Brain microvascular endothelial cell (primary cell): ENCODE data around the gene BMP8B.
A peak's percentile ranks its signal among the peaks of the same experiment; 100 is the strongest.

Experiments
- DNase-seq: peaks from one replicate; pipeline ENCODE4 v3.0.0-alpha.2; 2020
- H3K27ac ChIP-seq: fragments of 250-450 bp; sonication (Bioruptor Pico); 2 replicates; pipeline ENCODE4 v1.5.1; 2020; ENCODE audit warnings: mild to moderate bottlenecking, moderate library complexity
- H3K27me3 ChIP-seq: fragments of 250-450 bp; sonication (Bioruptor Pico); replicated peaks from 2 replicates; pipeline ENCODE4 v1.5.1; 2020; ENCODE audit warnings: mild to moderate bottlenecking
- H3K36me3 ChIP-seq: fragments of 250-450 bp; sonication (Bioruptor Pico); replicated peaks from 2 replicates; pipeline ENCODE4 v1.5.1; 2020; ENCODE audit warnings: mild to moderate bottlenecking
- H3K4me3 ChIP-seq: 2 replicates; pipeline ENCODE4 v1.5.1; 2011; ENCODE audit warnings: low read depth, mild to moderate bottlenecking, control low read depth, low read length, moderate library complexity
- CTCF ChIP-seq: IDR thresholded peaks from 2 replicates; pipeline ENCODE4 v1.5.1; 2011; ENCODE audit warnings: low read depth, mild to moderate bottlenecking, moderate library complexity, low read length, control low read depth, inconsistent platforms; ENCODE audit errors: missing control alignments
- in situ Hi-C: cut with HindIII; loops from 2 replicates; pipeline ENCODE4 v1.10.0; 2017; ENCODE audit warnings: low sequenced_read_pairs, low pct_ligation_motif_present

BMP8B gene

GRCh38 chr1:39737546-39738169 lies 51.0 kb downstream of the BMP8B start:
- in situ Hi-C loops, result no loop called here
- Histone ChIP-seq H3K27me3 (peaks cover 12% of the 10 kb centered on the region), H3K4me3 (no peak overlapping the region), H3K36me3 (peaks cover 5% of the 10 kb centered on the region), H3K27ac (peak overlapping the region; percentile 45)
- TF ChIP-seq CTCF, result no peak
- DNase-seq, result peak; percentile 96

- no peak for TF ChIP-seq CTCF
- peaks cover 13% of the 10 kb centered on the region for H3K27me3 ChIP-seq
- H3K4me3 ChIP-seq, result no peak overlapping the region
- H3K27ac ChIP-seq, result no peak overlapping the region
- in situ Hi-C loops, result no loop called here
- no peaks in the 10 kb centered on the region for H3K36me3 ChIP-seq
- DNase-seq, result no peak
These were observed 52.9 kb downstream of the BMP8B start for GRCh38 chr1:39735731-39736130.

- Histone ChIP-seq H3K27ac (no peak overlapping the region), H3K27me3 (peaks cover 18% of the 10 kb centered on the region), H3K36me3 (no peaks in the 10 kb centered on the region), H3K4me3 (no peak overlapping the region)
- no peak for DNase-seq
- no peak for TF ChIP-seq CTCF
- in situ Hi-C loops, result no loop called here
These were observed 55.5 kb downstream of the BMP8B start for GRCh38 chr1:39733161-39733560.

GRCh38 chr1:39732730-39733129 lies 55.9 kb downstream of the BMP8B start:
- DNase-seq, result no peak
- in situ Hi-C loops, result no loop called here
- no peak for TF ChIP-seq CTCF

GRCh38 chr1:39729842-39730241 lies 58.8 kb downstream of the BMP8B start:
- peaks cover 36% of the 10 kb centered on the region for H3K27me3 ChIP-seq
- H3K4me3 ChIP-seq, result no peak overlapping the region
- DNase-seq, result no peak
- in situ Hi-C loops, result no loop called here
- H3K27ac ChIP-seq, result no peak overlapping the region
- TF ChIP-seq CTCF, result no peak
- H3K36me3 ChIP-seq, result no peaks in the 10 kb centered on the region

More at GRCh38 chr1:39732730-39733129, 55.9 kb downstream of the BMP8B start:
- H3K36me3 ChIP-seq, result no peaks in the 10 kb centered on the region
- no peak overlapping the region for H3K27ac ChIP-seq
- peaks cover 22% of the 10 kb centered on the region for H3K27me3 ChIP-seq
- H3K4me3 ChIP-seq, result no peak overlapping the region

- Histone ChIP-seq H3K27me3 (peaks cover 41% of the 10 kb centered on the region), H3K27ac (no peak overlapping the region), H3K36me3 (no peaks in the 10 kb centered on the region), H3K4me3 (no peak overlapping the region)
- TF ChIP-seq CTCF, result no peak
- no peak for DNase-seq
- in situ Hi-C loops, result no loop called here
These were observed 59.6 kb downstream of the BMP8B start for GRCh38 chr1:39729030-39729429.
